Globus pallidus (tissue), 1 donor: ENCODE data around the gene VDR.

Experiments
- DNase-seq: peaks from one replicate; pipeline ENCODE4 v3.0.0-alpha.2; 2015; ENCODE audit warnings: low spot score

Gene VDR

DNA sequence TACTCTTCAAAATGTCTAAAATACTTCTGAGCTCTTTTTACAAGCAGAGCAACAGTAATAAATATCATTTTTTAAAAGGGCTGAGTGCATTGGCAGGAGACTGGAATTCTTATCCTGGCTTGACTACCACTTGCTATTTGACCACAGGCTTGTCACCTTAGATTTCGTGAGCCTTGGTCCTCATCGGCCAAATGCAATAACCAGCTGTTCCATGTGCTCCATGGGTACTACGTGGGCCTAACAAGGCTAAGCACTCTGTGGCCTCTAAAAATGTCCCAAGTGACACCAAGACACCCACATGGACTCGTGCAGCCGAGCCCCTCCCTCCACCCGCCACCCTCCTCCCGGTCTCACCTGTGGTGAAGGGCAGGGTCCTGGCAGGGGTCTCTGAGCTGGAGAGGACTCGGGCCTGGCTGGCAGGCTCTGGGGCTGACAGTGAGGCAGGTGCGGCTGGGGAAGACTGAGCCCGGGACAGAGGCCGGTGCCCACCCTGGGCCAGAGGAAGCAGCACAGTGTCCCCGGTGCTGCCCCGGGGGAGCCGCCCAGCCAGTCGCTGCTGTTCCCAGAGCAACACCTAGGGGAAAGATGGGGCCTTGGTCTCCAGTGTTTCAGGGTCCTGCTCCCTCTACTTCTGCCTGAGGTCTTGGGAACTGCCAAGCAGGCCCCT lies 111.6 kb downstream of the VDR start:
- DNase-seq = no peak

DNA sequence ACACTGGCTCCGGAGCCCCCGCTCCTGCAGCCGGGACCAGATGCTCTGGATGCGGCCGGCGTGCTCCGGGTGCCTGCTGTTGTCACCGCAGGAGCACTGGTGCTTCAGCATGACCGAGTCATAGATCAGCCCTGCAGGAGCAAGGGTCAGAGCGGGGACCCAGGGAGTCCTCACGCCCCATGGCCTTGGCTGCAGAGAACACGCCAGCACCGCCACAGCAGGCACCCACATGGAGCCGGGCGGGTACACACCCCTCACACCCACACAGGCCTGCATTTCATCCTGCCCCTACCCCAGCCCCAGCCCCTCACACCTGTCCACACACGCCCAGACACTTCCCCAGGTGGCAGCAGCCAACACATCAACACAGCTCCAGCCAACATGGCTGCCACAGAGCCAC lies 112.9 kb downstream of the VDR start:
- DNase-seq = no peak
